ENCODE measurements around the gene RAF1.

RAF1 gene

GRCh38 chr3:12591997-12592715 lies 71.8 kb downstream of the RAF1 start:
- DNase-seq (ENCODE audit: low read depth in 2 of 2), result no peak

GRCh38 chr3:12591456-12591855 lies 72.5 kb downstream of the RAF1 start:
- no peak for DNase-seq (ENCODE audit: low read depth in 2 of 2)

DNA sequence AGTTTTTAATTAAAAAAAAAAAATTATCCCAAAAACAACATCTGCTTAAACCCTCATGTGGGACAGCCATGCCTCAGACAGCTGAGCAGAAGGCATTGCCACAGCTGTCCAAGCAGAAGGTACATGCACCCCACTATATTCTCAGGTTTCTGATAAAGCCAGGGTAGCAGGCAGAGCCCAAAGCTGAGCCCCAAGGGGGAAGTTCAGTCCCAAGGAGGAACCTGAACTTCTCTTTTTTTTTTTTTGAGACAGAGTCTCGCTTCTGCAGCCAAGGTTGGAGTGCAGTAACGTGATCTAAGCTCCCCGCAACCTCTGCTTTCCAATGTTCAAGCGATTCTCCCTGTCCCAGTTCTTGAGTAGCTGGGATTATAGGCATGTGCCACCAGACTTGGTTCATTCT lies 73.8 kb downstream of the RAF1 start:
- DNase-seq (ENCODE audit: low read depth in 2 of 2), result no peak

- DNase-seq (ENCODE audit: low read depth in 2 of 2), result no peak
Measured at GRCh38 chr3:12588039-12589009, 75.6 kb downstream of the RAF1 start.

DNA sequence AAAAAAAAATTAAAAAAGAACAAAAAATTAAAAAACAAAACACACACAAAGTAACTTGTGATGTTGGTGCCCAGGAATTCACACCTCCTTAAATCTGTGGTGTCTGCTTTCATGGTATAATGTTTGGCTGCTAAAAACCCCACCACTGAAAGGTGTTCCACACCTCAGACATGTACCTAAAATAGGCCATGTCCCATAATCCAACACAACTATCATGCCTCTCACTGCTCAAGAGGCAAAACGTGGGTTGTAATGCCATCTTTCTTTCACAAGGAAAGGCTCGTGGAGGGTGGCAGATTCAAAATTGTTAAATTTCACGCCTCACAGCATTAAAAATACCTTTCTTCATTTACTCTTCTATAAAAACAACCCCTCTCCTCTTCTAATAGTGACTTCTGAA lies 77.5 kb downstream of the RAF1 start:
- DNase-seq (ENCODE audit: low read depth in 2 of 2), result no peak

DNA sequence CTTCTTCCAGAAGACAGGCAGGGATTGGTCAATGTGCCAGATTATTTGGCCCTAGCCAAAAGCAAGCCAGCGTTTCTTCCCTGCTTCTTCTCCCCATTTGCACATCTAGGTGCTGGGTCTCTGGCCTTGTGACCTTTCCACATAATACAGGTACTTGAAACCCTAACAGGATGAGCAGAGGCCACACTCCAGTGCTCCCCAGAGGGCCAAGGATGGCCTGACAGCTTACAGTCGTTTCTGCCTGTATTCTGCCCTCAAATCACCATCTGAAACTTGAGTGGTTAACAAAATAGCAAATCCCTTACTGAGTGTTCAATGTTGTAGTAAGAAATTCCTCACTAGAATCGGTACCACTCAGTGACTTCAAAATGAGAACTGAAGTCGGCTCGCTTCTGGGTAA lies 77.9 kb downstream of the RAF1 start:
- no peak for DNase-seq (ENCODE audit: low read depth in 2 of 2)

GRCh38 chr3:12585181-12585580 lies 78.7 kb downstream of the RAF1 start:
- no peak for DNase-seq (ENCODE audit: low read depth in 2 of 2)

GRCh38 chr3:12584083-12584482 lies 79.8 kb downstream of the RAF1 start:
- DNase-seq (ENCODE audit: low read depth in 2 of 2), result no peak

DNA sequence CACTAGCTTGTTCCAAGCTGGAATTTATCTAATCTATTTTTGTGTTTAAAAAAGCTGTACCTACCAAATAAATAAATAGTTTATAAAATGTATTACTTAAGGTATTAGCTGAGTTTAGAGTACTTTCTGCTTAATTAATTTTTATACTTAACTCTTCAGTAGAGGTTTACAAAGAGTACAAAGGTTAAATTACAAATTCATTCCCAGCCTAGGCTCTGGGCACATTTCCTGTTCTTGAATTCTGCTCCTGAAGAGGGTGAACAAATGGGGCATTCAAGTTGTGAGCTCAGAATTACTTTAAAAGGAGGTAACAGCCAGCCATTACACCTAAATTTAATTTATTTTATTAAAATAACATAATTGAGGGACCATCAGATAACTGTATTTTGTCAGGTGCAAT lies 80.6 kb downstream of the RAF1 start:
- no peak for DNase-seq (ENCODE audit: low read depth in 2 of 2)

GRCh38 chr3:12582730-12583129 lies 81.2 kb downstream of the RAF1 start:
- no peak for DNase-seq (ENCODE audit: low read depth in 2 of 2)

GRCh38 chr3:12579905-12580304 lies 84.0 kb downstream of the RAF1 start:
- DNase-seq (ENCODE audit: low read depth in 2 of 2), result no peak

GRCh38 chr3:12579456-12579855 lies 84.5 kb downstream of the RAF1 start:
- no peak for DNase-seq (ENCODE audit: low read depth in 2 of 2)

GRCh38 chr3:12578742-12579141 lies 85.2 kb downstream of the RAF1 start:
- no peak for DNase-seq (ENCODE audit: low read depth in 2 of 2)

DNA sequence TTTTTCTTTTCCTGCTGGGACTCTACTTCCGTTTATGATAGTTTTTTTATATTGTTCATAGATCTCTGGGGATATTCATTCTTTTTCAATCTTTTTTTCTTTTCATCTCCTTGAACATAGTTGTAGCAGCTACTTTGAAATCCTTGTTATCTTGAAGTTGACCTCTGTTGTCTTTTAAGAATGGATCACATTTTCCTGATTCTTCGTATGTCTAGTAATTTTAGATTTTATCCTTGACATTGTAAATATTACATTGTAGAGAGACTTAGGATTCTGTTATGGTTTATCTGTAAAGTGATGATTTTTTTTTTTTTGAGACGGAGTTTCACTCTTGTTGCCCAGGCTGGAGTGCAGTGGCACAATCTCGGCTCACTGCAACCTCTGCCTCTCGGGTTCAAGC lies 86.5 kb downstream of the RAF1 start:
- DNase-seq (ENCODE audit: low read depth in 2 of 2), result no peak

- DNase-seq (ENCODE audit: low read depth in 2 of 2), result no peak
Measured at GRCh38 chr3:12574661-12575060, 89.3 kb downstream of the RAF1 start.

DNA sequence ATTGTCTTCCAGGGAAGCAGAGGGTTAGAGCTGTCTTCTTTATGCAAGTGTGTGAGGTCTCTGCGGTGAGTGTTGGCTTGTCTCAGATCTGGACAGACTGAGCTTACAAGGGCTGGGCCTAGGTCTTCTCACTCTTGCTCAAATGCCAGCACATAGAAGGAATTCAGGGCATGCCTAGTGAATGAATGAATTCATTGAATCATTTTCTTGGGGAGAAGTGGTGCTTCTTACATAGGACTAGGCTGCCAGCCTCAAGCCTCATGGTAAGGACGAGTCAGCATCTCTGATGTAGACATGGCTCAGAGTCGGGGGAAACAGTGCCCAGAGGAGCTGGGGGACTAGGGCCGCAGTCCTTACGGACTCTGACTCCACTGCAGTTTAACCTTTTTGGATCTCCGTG lies 89.8 kb downstream of the RAF1 start:
- DNase-seq (ENCODE audit: low read depth in 2 of 2), result no peak

- no peak for DNase-seq (ENCODE audit: low read depth in 2 of 2)
Measured at GRCh38 chr3:12571986-12572385, 91.9 kb downstream of the RAF1 start.

DNA sequence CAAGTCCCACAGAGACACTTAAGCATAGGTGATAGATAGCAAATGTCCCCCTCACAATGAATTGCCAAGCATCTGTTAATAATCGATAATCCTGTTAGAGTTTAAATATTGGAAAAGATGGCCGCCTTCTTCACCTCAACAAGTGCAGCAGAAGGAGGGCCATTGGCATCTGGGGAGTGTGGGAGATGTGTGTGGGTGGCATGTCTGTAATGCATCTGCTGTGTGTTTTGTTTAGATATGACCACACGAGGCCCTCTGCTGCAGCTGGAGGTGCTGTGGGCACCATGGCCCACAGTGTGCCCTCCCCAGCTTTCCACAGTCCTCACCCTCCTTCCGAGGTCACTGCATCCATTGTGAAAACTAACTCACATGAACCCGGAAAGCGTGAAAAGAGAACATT lies 94.1 kb downstream of the RAF1 start:
- DNase-seq (ENCODE audit: low read depth in 2 of 2), result no peak

GRCh38 chr3:12568747-12569146 lies 95.2 kb downstream of the RAF1 start:
- DNase-seq (ENCODE audit: low read depth in 2 of 2), result no peak

- no peak for DNase-seq (ENCODE audit: low read depth in 2 of 2)
Measured at GRCh38 chr3:12566976-12567375, 96.9 kb downstream of the RAF1 start.

GRCh38 chr3:12562451-12562850 lies 101.5 kb downstream of the RAF1 start:
- DNase-seq (ENCODE audit: low read depth in 2 of 2), result no peak

- no peak for DNase-seq (ENCODE audit: low read depth in 2 of 2)
Measured at GRCh38 chr3:12561397-12561796, 102.5 kb downstream of the RAF1 start.
